ENCODE measurements around the gene SMIM8. TPM values are rescaled to one million over a fixed set of nuclear protein-coding genes. Genes with fewer than 3 reads are reported as not detected.

Gene SMIM8
- total and polyA plus RNA-seq, 2 of the 4 experiments (the other 2 are of a cell fraction) = 2.7 to 3.6 TPM

GRCh38 chr6:87366899-87367298 is 44.5 kb downstream of the SMIM8 start:
- Histone ChIP-seq H2AFZ (replicated peaks; ENCODE audit: low read length, poor library complexity) (no peak overlapping the region), H3K4ac (ENCODE audit: low read depth, low read length) (no peak overlapping the region), H3K9me3 (ENCODE audit: control insufficient read depth, insufficient read depth, low read length) (peaks cover 2% of the 10 kb centered on the region; the same call in 1 of the 2 replicates), H2AK5ac (ENCODE audit: low read depth, low read length) (no peak overlapping the region), H3K4me2 (ENCODE audit: low read depth, low read length) (no peak overlapping the region), H3K4me3 (ENCODE audit: insufficient read depth, low read depth, low read length) (no peak overlapping the region), H2BK5ac (ENCODE audit: low read depth, low read length, poor library complexity, severe bottlenecking) (no peak overlapping the region), H3K9ac (ENCODE audit: low read depth, low read length) (no peak overlapping the region), H3K18ac (ENCODE audit: low read depth, low read length) (no peak overlapping the region), H3K9me1 (ENCODE audit: insufficient read depth, low read length) (no peaks in the 10 kb centered on the region), H3K36me3 (ENCODE audit: control insufficient read depth, insufficient read depth, low read length) (no peaks in the 10 kb centered on the region), H3K4me1 (ENCODE audit: control insufficient read depth, insufficient read depth, low read length) (no peaks in the 10 kb centered on the region), H4K5ac (ENCODE audit: low read depth, low read length) (no peak overlapping the region), H3K23ac (ENCODE audit: low read depth, low read length) (no peak overlapping the region), H3K56ac (ENCODE audit: extremely low read depth, insufficient read depth, low read length) (no peak overlapping the region), H4K91ac (ENCODE audit: insufficient read depth, low read depth, low read length) (no peak overlapping the region), H3K27me3 (ENCODE audit: control insufficient read depth, insufficient read depth, low read length) (no peaks in the 10 kb centered on the region), H4K8ac (ENCODE audit: low read depth in 2 of 2, low read length in 2 of 2) (no peak overlapping the region), H3K27ac (ENCODE audit: insufficient read depth, low read length) (no peak overlapping the region), H3K14ac (replicated peaks; ENCODE audit: low read depth, low read length) (no peak overlapping the region), H4K20me1 (ENCODE audit: insufficient read depth, low read length) (no peaks in the 10 kb centered on the region), H2BK120ac (ENCODE audit: low read depth, low read length) (no peak overlapping the region), H3K79me1 (ENCODE audit: low read depth in 1 of 2, low read length in 2 of 2) (no peaks in the 10 kb centered on the region), H2BK15ac (ENCODE audit: low read depth, low read length) (no peak overlapping the region), H2AK9ac (replicated peaks; ENCODE audit: low read depth, low read length, poor library complexity) (no peak overlapping the region), H2BK20ac (ENCODE audit: low read depth, low read length) (no peak overlapping the region)
- WGBS, 2 experiments (ENCODE audit: extremely low coverage in 2 of 2, insufficient read length in 1 of 2) = no CpG with 5 or more reads among the region's 3 CpGs
- TF ChIP-seq SMC3 (IDR thresholded peaks at IDR 0.05; ENCODE audit: low read depth, low read length) = no peak
- no peak for TF ChIP-seq CHD1 (IDR thresholded peaks at IDR 0.05; ENCODE audit: low read depth, low read length)
- CTCF ChIA-PET = interaction anchor here (0.6 kb wide), 1 partner anchor 334 kb away, joined by 3 read pairs; no protein-coding TSS in a partner anchor
- POLR2A ChIA-PET (ENCODE audit: unreplicated experiment) = no interaction called here
- no peak for ATAC-seq (ENCODE audit: low read depth)
- in situ Hi-C loops (cut with MboI; ENCODE audit: low sequenced_read_pairs) = no loop called here
- no TSS peak for BruUV-seq (replicated peaks)
- dilution Hi-C loops (cut with HindIII; ENCODE audit: low sequenced_read_pairs, unreplicated experiment) = no loop called here
- intact Hi-C loops (cut with micrococcal nuclease) = no loop called here
- DNase-seq = no peak

All from IMR-90 (cell line).